ENCODE measurements around the gene PTPRM.
A peak's percentile ranks its signal among the peaks of the same experiment; 100 is the strongest.

PTPRM gene

DNA sequence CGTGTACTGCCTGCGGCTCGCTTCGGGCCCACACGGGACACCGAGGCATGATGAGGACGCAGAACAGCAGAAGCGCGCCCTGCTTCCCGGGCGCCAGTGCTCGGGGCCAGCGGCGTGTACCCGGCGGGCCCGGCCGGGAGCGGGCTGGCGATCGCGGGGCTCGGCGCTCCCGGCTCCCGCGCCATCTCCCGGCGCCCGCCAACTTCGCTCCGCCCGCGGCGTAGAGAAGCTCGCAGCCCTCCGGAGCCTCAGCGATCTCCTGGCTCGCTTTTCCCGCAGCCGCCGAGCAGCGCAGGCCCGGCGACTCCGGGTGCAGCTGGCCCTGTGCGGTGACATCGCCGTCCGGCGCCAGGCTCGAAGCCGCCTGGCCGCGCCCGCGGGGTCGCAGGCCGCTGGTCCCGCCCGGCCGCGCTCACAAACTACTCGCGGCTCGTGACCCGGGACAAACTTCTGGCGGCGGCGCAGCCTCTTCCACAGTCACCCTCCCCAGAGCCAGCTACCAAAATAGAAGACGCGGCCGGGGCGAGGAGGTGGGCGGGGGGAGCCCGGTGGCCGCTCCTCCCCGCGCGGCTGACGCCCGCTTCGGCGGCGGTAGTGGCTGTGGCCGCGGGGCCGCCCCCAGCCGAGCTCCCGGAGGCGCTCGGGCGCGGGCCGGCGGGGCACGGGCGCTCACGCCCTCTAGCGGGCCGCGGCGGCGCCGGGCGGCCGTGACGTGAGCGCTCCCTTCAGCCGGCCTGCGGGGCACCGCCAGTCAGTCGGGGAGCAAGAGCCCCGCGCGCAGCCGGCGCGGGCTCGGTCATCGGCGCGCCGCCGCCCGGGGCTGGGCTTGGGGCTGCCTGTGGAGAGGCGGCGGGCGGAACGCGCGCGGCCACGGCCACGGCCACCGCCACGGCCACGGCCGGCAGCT is at the start of gene PTPRM:
TSS of gene PTPRM (plus strand) at position 750 of the 907 bp plus-strand sequence. CDS start 503 bp downstream, outside the sequence.
- no peak for TF ChIP-seq JUND (IDR thresholded peaks at IDR 0.05; ENCODE audit: low read depth)
- DNase-seq (ENCODE audit: low read depth in 1 of 2, low spot score in 1 of 2), result peak; percentile 58 to 69

DNA sequence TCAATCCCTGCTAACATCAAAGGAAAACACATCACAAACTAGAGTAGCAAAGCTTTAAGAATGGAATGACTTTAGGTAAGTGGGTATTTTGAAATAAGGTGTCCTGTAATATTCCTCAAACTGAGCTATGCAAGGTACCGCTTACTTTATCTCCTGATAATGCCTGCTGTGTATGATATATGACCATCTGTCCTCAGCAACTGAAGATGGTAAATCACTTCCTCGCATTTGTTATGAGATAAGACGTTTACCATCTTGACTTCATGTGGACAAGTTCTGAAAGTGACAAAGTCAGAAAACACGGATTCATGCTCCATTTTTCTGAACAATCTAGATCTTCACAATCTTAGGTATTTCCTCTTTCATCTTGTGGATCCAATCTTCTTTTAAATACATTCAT is 49.3 kb upstream of the PTPRM start:
- no peak for TF ChIP-seq JUND (IDR thresholded peaks at IDR 0.05; ENCODE audit: low read depth)
- no peak for DNase-seq (ENCODE audit: low read depth in 1 of 2, low spot score in 1 of 2)
- in situ Hi-C loops (cut with HindIII; ENCODE audit: low pct_unique_long_range_greater_than_20kb, low sequenced_read_pairs), result no loop called here

More for the DNA sequence above, at the start of gene PTPRM:
- in situ Hi-C loops (cut with HindIII; ENCODE audit: low pct_unique_long_range_greater_than_20kb, low sequenced_read_pairs), result no loop called here

DNA sequence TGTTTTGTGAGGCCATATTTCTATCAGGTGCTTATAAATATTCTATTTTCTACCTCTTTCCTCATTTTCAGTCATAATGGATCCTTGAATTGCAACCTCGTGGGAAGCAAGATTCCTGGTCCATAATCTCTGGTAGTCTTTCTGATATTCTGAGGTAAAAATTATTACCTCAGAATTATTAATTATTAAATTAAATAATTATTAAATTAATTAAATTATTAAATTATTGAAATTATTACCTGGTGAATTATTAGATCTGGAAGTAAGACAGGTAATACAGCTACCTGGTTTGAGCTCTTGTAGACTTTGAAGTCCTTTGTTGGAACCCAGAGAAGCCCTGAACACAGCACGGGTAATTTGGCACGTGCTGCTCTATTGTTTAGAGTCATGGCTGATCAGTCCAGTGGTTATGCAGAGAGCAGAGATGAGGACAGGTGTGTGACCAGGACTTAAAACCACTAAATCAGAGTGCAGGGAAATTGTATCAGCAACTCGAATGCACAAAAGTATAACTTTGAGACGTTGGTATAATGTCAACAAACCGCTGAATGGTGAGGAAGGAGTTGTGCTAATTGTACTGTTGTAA is 46.8 kb upstream of the PTPRM start:
- in situ Hi-C loops (cut with HindIII; ENCODE audit: low pct_unique_long_range_greater_than_20kb, low sequenced_read_pairs), result no loop called here
- no peak for TF ChIP-seq JUND (IDR thresholded peaks at IDR 0.05; ENCODE audit: low read depth)
- no peak for DNase-seq (ENCODE audit: low read depth in 1 of 2, low spot score in 1 of 2)

DNA sequence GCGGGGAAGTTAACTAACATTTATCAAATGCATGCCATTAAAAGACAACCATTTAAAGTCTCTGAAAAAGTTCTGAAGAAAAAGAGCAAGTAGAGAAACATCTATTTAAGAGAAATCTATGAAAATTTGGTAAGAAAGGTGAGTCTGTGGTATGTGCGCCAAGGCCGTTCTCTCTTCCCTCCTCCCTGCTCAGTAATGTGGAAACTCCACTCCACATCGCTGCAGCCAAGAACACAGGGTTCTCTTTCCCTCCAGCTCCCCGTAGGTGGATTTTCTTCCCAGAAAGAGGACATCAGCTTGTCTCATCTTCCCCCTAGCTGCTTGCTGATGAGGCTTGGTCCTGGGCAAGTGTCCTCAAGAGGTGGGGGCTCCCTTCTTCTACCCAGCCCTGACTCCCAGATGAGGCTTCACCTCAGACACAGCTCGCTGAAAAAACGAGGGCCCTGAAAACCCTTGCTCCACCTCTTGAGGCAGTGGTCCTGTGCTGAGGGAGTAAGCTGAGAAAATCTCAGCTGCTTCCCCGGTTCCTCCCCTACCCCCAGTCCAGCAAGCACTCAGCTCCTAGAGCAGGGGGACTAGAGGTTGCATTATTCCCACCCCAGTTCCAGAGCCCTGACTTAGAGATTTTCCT is 45.8 kb upstream of the PTPRM start:
- DNase-seq (ENCODE audit: low read depth in 1 of 2, low spot score in 1 of 2), result no peak
- in situ Hi-C loops (cut with HindIII; ENCODE audit: low pct_unique_long_range_greater_than_20kb, low sequenced_read_pairs), result no loop called here
- no peak for TF ChIP-seq JUND (IDR thresholded peaks at IDR 0.05; ENCODE audit: low read depth)

DNA sequence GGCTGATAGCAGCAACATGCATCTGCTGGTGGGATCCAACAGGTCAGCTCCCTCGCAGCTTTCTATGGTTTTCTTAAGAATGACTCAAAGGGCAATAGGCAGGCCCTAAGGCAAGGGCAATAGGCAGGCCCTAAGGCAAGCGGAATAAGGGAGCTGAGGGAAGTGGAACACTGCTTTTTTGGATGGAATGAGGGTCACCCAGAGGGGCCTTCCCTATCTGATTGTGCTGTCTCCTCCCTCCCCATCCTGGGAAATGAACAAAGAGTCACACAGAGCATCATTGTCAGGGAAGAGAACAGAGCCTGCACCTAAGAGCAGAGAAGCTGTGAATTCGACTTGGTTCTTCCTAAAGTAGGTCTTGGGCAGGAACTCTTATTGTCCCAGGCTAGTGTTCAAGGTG is 43.3 kb upstream of the PTPRM start:
- TF ChIP-seq JUND (IDR thresholded peaks at IDR 0.05; ENCODE audit: low read depth), result no peak
- no peak for DNase-seq (ENCODE audit: low read depth in 1 of 2, low spot score in 1 of 2)
- in situ Hi-C loops (cut with HindIII; ENCODE audit: low pct_unique_long_range_greater_than_20kb, low sequenced_read_pairs), result no loop called here

DNA sequence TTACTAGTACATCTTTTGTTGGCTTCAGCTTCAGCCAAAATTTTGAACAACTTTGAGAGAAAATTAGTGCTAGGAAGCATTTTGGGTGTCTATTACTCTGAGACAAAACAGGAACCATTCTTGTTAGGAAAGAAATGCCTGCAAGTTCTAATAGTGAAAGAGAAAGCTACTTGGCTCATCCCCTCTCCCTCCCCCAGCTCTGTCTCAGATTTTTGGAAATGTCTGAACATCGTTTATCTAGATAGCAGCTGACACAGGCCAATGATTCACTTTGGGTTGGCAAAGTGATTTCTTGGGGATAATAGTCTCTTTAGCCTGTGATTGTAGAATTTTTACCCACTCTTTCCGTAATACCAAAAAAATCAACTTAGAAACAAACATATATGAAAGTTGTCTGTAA is 42.3 kb upstream of the PTPRM start:
- TF ChIP-seq JUND (IDR thresholded peaks at IDR 0.05; ENCODE audit: low read depth), result no peak
- in situ Hi-C loops (cut with HindIII; ENCODE audit: low pct_unique_long_range_greater_than_20kb, low sequenced_read_pairs), result no loop called here
- DNase-seq (ENCODE audit: low read depth in 1 of 2, low spot score in 1 of 2), result no peak

DNA sequence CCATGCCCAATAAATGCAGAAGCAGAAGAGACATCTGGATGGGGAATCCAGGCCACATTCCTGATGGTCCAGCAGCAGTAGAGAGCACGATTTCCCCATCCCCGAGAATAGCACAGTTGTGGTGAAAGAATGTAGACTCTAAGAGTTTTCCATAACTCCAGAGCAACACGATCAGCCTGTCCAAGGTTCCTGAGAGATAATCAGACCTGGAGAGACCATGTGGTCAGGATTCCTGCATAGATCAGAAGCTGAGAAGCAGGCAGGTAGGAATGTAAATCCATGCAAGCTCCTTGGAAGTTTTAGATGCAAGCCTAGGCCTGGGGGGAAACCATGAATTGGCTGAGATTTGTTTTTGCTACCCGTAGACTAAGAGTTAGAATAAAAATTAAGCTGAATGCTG is 34.2 kb upstream of the PTPRM start:
- DNase-seq (ENCODE audit: low read depth in 1 of 2, low spot score in 1 of 2), result no peak
- no peak for TF ChIP-seq JUND (IDR thresholded peaks at IDR 0.05; ENCODE audit: low read depth)
- in situ Hi-C loops (cut with HindIII; ENCODE audit: low pct_unique_long_range_greater_than_20kb, low sequenced_read_pairs), result no loop called here

DNA sequence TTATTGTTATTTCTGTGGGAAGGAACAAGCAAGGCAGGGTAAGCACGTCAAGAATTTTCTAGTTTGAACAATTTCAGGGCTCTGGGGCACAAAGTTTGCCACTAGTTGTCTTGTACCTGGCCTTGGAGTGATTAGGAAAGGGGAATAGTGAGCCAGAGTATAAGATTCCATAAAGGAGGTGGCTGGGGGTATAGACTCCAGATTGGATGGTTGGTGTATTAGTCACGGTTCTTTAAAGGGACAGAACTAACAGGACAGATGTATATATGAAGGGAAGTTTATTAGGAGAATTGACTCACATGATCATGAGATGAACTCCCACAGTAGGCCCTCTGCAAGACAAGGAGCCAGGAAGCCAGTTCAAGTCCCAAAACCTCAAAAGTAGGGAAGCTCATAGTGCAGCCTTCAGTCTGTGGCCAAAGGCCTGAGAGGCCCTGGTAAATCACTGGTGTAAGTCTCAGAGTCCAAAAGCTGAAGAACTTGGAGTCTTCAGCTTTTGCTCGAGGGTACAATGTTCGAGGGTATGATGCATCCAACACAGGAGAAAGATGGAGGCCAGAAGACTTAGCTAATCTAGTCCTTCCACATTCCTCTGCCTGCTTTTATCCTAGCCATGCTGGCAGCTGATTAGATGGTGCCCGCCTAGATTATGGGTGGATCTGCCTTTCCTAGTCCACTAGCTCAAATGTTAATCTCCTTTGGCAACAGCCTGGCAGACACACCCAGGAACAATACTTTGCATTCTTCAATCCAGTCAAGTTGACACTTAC is 31.5 kb upstream of the PTPRM start:
- DNase-seq (ENCODE audit: low read depth in 1 of 2, low spot score in 1 of 2), result no peak
- TF ChIP-seq JUND (IDR thresholded peaks at IDR 0.05; ENCODE audit: low read depth), result no peak
- in situ Hi-C loops (cut with HindIII; ENCODE audit: low pct_unique_long_range_greater_than_20kb, low sequenced_read_pairs), result no loop called here

DNA sequence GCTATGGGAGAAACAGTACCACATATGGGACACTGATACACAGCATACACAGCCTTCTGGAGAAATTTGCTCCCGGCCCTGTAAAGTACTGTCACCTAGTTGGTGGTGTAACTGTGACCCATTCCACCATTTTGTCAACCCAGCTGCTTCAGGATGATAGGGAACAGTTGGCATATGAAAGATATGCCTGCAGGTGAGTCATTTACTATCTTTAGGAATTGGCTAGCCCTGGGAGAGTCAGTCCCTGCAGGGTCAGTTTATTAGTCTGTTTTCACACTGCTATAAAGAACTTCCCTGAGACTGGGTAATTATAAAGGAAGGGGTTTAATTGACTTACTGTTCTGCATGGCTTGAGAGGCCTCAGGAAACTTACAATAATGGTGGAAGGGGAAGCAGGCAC is 30.0 kb upstream of the PTPRM start:
- in situ Hi-C loops (cut with HindIII; ENCODE audit: low pct_unique_long_range_greater_than_20kb, low sequenced_read_pairs), result no loop called here
- no peak for DNase-seq (ENCODE audit: low read depth in 1 of 2, low spot score in 1 of 2)
- no peak for TF ChIP-seq JUND (IDR thresholded peaks at IDR 0.05; ENCODE audit: low read depth)

DNA sequence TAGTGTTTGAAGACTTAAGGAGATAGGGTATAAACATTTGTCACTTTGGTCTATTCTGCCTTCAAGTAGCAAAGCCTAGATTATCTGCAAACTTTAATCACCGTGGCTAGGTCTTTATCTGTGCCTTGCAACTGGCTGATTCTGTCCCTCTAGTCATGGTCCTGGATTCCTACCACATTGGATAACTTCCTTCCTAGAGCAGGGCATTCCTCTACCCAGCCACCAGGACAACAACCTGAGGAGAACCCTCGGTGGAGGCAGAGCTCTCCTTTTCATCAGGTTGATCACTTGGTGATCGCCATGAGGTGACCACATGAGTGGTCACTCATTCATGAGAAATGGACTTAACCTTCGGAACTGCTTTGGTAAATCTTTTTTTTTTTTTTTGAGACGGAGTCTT is 25.3 kb upstream of the PTPRM start:
- no peak for TF ChIP-seq JUND (IDR thresholded peaks at IDR 0.05; ENCODE audit: low read depth)
- DNase-seq (ENCODE audit: low read depth in 1 of 2, low spot score in 1 of 2), result no peak
- in situ Hi-C loops (cut with HindIII; ENCODE audit: low pct_unique_long_range_greater_than_20kb, low sequenced_read_pairs), result no loop called here

DNA sequence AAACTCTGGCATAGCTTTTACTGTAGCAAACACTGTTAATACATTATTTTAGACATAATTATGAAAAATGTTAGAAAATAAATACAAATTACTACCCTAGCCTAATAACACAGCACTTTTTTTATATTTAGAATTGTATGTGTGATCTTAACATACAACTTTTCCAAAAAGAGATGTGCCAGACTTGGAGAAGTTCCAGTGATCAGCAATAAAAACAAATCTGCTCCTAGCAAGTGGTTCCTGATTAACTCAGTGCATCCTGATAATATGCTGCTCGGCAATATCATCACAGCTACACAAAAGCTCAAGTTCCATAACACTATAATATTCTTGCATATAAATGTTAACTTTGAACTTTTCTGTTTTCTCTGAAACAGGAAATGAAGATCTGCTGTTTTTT is 22.4 kb upstream of the PTPRM start:
- no peak for DNase-seq (ENCODE audit: low read depth in 1 of 2, low spot score in 1 of 2)
- in situ Hi-C loops (cut with HindIII; ENCODE audit: low pct_unique_long_range_greater_than_20kb, low sequenced_read_pairs), result no loop called here
- no peak for TF ChIP-seq JUND (IDR thresholded peaks at IDR 0.05; ENCODE audit: low read depth)

DNA sequence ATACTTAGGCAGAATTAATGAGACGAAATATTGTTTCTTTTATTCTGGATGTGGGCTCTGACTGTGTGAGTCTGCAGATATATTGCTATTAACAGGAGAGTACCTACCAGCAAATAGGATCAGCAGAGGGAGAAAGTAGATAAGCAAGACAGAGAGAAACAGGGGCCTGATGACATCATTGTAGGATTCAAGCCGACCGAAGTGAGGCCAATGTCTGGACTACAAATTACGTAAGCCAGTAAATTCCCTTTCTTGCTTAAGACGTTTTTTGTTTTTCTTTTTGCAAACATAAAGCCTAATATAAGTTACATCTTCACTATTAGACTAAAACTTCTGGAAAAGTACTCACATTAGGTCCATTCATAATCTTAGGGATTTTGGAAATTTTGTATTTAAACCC is 21.4 kb upstream of the PTPRM start:
- no peak for DNase-seq (ENCODE audit: low read depth in 1 of 2, low spot score in 1 of 2)
- no peak for TF ChIP-seq JUND (IDR thresholded peaks at IDR 0.05; ENCODE audit: low read depth)
- in situ Hi-C loops (cut with HindIII; ENCODE audit: low pct_unique_long_range_greater_than_20kb, low sequenced_read_pairs), result no loop called here
